ENCODE data around the gene PRR35. TPM values are rescaled to one million over a fixed set of nuclear protein-coding genes. Genes with fewer than 3 reads are reported as not detected.

The PRR35 gene
- 10 to 100 TPM in 1 of 4 donors, 1 to 10 TPM in 2, under 1 TPM in 1; 0.59 to 21.7 (median 8.6) TPM for polyA plus RNA-seq (ENCODE audit: insufficient read length in 4 of 4)

DNA sequence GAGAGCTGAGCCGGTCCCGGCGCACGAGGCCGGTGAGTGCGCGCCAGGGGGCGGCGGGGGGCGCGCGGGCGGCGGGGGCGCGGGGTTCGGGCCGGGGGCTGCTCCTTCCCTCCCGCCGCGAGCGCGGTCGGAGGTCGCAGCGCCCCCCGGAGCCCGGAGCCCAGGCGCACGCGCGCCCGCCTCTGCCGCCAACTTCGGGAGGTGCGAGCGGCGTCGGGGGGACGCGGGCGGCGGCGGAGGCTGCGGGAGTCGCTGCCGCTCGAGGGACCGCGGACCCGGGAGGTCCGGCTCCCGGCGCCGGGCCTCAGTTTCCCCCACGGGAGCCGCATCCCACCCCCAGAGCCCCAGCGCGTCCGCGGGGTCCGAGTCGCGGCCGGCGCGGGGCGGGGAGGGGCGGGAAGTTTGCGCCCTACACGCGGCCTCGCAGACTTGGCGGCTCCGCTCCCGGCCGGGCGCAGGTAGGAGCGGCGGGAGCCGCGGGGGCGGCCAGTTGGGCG, at the start of gene PRR35:
PRR35 (plus strand) TSS at position 191 of the 497 bp plus-strand sequence. CDS start 2,901 bp downstream, outside the sequence.
- no peak for DNase-seq (ENCODE audit: low read depth in 4 of 4, low spot score in 3 of 4)

DNA sequence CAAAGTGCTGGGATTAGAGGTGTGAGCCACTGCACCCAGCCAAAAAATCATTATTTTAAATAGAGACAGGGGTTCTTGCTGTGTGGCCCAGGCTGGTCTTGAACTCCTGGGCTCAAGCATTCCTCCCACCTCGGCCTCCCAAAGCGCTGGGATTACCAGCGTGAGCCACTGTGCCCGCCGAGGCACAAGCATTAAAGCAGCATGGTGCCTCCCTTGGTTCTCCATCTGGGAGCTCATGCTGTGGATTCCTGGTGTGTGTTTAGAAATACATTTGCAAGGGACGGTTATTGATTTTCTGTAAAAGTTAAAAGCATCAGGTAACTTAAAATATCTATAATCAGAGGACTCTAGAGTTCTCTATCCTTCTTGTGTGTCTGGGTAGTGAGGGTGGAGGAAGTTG, 47.4 kb upstream of the PRR35 start:
- DNase-seq (ENCODE audit: low read depth in 4 of 4, low spot score in 3 of 4): no peak

DNA sequence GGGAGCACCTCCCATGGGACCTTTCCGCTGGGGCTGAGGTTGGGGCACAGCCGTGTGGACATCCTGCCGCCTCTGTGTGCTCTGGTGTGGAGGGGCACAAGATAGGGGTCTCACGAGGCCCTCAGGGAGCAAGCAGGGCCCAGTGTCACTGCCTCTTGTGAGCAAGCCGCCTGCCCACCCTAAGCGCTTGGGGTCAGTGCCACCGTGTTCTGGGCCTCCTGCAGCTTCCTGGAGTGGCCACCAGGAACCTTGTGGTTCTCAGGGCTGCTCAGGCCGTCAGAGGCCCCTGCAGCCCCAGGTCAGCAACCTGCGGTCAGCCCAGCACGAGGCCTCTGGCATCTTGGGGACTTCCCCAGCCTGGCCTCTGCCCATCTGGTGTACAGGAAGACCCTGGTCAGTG, 46.2 kb upstream of the PRR35 start:
- DNase-seq (ENCODE audit: low read depth in 4 of 4, low spot score in 3 of 4): no peak

DNA sequence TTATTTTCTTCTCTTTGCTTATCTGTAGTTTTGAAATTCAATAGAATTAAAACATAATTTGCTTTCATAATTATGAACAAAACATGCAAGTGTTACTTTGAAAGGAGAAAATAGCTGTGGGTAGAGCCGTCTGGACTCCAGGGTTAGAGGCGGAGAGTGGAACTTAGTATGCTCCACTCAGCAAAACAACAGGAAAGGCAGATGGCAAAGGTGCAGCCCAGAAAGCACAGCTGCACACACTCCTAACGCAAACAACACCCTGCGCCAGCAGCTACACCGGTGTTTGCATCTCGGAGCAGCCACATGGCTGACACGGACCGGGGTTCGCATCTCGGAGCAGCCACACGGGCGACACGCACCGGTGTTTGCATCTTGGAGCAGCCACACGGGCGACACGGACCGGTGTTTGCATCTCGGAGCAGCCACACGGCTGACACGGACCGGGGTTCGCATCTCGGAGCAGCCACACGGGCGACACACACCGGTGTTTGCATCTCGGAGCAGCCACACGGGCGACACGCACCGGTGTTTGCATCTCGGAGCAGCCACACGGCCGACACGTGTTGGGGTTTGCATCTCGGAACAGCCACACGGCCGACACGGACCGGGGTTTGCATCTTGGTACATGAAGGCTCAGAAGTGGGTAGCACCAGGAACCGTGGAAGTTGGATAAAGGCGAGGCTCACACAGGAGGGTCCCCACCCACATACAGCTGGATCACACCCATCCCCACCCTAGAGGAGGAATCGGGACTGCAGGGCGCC, 44.8 kb upstream of the PRR35 start:
- no peak for DNase-seq (ENCODE audit: low read depth in 4 of 4, low spot score in 3 of 4)

DNA sequence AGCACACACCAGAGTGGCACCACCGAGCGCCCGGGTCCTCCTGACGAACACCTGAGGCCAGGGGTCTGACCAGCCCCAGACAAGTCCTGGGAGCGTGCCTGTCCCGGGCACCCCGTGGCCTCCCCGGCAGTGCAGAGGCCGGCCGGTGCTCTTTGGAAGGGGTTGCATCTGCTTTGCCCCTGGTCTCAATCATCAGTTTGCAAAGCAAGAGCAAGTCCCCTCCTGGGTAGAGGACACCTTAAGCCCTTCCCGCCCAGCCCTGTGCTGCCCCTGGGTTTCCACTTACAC, 44.3 kb upstream of the PRR35 start:
- no peak for DNase-seq (ENCODE audit: low read depth in 4 of 4, low spot score in 3 of 4)

DNA sequence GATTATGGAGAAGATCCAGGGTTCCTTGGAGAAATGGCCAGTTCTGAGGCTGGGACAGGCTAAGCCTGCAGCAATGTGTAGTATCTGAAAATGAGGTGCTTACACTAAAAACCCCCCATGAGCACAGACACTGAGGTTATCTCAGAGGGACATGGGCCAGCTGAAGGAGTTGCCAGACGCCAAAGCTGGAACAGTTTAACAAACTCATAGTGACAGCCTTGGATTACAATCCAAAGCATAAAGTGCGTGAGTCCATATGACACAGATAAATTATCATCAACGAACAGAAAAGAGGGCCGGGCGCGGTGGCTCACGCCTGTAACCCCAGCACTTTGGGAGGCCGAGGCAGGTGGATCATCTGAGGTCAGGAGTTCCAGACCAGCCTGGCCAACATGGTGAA, 43.9 kb upstream of the PRR35 start:
- DNase-seq (ENCODE audit: low read depth in 4 of 4, low spot score in 3 of 4): no peak

DNA sequence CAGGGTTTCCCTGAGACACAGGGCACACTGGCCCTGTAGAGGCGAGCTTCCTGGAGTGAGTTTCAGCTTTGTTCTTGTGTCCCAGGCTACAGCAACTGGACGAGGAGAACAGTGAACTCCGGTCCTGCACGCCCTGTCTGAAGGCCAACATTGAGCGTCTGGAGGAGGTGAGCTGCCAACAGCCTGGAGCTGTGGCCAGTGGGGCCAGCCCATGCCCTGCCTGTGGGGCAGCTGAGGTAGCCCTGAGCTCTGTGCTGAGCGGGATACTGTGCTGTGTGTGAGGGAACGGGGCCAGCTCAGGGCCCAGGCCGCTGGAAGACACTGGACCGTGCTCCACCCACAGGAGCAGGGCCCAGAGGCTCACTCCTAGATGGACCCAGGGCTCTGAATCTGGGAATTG, 41.3 kb upstream of the PRR35 start:
- DNase-seq (ENCODE audit: low read depth in 4 of 4, low spot score in 3 of 4): no peak

DNA sequence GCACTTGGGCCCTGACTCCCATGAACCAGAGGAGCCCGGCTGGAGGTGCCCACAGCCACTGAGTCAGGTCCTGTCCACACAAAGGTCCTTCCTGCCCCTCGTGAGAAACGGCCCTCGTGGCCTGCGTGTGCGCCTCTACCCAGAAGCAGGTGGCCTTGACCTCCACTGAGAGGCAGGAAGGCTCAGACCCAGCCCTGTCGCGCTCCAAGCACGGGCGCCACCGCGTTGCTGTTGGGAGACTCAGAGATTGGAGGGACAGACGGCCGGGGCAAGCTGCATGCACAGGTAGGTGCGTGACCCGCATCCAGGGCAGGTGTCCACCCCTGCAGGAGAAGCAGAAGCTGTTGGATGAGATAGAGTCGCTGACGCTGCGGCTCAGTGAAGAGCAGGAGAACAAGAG, 40.8 kb upstream of the PRR35 start:
- no peak for DNase-seq (ENCODE audit: low read depth in 4 of 4, low spot score in 3 of 4)

DNA sequence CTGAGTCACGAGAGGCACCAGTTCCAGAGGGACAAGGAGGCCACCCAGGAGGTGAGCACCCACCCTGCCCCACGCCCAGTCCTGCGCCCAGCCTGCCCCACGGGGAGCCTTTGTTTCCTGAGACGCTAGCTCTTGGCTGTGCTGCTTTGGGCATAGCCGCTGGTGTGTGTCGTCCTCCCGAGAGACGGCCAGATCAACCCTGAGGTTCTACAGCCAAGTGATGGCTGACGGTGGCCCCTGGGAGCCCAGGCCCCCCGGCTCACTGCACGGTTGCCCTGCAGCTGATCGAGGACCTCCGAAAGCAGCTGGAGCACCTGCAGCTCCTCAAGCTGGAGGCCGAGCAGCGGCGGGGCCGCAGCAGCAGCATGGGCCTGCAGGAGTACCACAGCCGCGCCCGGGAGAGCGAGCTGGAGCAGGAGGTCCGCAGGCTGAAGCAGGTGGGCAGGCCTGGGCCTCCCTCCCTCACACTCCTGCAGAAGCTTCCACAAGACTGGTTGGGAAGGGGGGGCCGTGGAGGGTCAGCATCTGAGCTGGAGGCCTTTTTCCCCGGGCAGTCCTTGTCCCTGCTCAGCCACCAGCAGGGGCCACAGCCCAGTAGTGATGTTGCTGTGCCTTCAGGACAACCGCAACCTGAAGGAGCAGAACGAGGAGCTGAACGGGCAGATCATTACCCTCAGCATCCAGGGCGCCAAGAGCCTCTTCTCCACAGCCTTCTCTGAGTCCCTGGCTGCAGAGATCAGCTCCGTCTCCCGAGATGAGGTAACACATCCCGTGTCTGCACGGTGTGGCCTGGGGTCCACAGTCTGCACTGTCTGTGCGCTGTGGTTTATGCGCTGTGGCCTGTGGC, 40.1 kb upstream of the PRR35 start:
- DNase-seq (ENCODE audit: low read depth in 4 of 4, low spot score in 3 of 4): no peak

DNA sequence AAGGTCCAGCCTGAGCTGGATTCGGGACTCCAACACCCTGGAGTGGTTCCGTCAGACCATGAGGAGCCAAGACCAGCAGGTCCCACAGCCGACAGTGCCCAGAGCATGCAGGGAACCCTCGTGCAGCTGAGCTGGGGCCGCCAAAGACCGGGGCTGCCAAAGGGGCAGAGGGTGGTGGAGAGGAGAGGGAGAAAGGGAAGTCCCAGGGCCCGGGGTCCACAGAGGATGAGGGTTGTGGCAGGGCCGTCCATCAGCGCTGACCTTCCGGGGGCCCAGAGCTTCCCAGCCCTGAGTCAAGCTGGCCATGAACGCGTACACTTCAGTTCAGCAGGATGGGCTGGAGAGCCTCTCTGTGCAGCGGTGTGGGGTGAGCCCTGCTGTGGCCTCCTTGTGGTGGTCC, 39.3 kb upstream of the PRR35 start:
- DNase-seq (ENCODE audit: low read depth in 4 of 4, low spot score in 3 of 4): no peak

DNA sequence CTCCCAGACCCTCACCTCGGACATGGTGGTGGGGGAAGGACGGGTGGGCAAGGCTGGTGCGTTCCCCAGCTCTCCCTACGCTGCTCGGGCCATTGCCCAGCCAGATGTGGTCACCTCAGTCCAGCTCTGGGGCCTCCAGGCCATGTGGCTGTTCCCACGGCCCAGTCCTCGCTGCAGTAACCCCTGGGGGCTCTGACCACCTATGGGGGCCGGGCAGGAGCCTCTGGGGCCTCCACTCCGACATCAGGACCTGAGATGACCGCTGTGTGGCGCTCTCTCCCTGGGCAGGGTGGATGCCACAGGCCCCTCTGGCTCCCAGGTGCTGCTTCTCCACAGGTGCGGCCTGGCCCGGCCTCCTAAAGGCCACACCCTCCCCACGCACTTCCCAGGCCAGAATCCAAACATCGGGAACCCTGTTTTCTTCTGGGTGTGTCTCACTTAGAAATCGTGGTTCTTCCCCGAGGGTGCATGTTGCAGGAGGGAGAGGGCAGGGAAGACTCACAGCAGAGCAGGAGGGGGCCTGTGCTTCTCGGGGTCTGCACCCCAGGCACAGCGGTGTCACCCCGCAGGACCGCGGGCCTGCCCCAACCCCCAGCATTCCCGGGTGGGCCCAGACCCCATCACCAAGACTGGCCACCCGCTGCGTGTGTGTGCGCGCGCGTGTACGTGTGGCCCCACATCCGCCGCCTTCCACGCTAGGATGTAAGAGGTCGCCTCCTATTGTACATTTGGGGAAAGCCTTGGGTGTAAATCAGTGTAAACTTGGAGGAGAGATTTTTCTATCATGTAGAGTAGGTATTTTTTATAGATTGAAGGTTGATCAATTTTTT, 38.6 kb upstream of the PRR35 start:
- no peak for DNase-seq (ENCODE audit: low read depth in 4 of 4, low spot score in 3 of 4)

DNA sequence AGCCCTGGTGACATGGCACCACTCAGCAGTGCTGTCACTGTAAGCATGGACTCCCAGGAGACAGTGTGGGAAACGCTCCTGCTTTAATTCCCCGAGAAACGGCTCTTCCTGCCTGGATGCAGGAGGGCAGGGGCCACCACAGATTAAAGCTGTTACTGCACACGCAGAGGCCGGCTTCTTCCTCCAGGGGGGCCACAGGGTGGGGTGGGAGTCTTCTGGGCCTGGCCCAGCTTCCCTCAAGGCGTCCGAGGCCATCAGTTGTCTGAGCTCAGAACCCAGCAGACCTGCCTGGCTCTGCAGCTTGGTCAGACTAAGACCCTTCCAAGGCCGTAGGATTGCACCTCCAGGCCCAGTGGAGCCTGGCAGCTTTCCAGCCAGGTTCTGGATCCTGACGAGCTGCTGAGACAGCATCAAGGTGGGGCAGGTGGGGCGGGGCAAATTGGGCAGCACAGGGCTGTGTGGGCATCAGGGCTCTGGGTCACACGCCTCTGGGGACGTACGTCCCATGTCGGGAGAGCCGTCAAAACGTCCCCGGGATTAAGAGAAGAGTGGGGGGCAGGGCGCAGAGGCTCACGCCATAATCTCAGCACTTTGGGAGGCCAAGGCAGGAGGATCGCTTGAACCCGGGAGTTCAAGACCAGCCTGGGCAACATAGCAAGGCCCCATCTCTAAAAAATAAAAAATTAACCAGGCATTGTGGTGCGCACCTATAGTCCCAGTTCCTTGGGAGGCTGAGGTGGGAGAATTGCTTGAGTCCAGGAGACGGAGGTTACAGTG, 37.7 kb upstream of the PRR35 start:
- no peak for DNase-seq (ENCODE audit: low read depth in 4 of 4, low spot score in 3 of 4)

DNA sequence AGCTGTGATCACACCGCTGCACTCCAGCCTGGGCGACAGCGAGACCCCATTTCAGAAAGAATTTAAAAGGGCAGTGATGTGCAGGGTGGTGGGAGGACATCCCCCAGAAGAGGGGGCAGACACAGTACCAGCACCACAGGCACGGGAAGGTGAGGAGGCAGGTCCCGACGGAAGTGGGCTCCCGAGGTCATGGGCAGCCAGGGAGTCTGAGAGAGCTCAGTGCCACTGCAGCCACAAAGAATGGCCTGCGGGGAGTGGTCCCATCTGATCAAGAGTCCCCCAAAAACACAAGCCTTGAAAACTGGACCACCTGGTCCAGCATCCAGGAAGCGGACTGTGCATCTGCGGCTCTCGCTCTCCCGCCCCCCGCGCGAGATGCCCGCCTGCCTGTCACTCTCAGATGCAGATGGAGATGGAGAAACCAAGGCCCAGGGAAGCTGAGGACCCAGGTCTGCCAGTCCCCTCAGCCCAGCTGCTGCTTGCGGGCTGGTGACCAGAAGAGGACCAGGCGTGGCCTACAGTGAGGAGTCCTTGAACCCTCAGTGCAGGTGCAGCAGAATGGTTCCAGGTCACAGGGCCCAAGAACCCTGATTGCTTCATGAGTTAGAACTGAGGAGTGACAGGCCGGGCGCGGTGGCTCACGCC, 37.0 kb upstream of the PRR35 start:
- no peak for DNase-seq (ENCODE audit: low read depth in 4 of 4, low spot score in 3 of 4)

DNA sequence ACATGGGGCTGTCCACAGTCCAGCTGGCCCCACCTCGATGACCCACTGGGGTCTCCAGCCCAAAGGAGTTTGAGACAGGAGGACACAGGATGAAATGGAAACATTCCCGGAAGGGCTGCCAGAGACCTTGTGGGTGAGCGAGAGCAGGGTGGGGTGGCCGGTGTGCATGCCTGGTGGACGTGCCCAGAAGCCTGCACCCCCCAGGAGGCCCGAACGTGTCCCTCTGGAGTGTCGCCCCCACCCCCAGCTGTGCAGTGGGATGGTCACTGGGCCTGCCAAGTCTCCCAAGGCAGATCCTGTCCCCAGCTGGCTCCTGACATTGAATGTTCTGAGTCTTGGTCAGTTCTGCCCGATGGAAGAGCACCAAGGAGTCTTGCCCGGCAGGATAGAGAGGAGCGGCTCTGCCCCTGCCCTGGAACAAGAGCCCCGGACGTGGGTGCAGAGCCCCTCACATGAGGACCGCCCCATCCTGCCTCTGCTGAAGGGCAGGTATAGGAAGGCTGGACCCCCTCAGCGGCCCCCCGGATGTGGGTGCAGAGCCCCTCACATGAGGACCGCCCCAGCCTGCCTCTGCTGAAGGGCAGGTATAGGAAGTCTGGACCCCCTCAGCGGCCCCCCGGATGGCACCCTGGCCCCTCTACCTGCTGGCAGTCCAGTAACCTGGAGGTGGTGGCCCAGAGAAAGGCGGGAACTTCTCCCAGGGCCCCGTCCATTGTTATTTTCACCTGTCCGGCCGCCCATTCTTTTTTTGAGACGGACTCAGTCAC, 35.7 kb upstream of the PRR35 start:
- DNase-seq (ENCODE audit: low read depth in 4 of 4, low spot score in 3 of 4): no peak

DNA sequence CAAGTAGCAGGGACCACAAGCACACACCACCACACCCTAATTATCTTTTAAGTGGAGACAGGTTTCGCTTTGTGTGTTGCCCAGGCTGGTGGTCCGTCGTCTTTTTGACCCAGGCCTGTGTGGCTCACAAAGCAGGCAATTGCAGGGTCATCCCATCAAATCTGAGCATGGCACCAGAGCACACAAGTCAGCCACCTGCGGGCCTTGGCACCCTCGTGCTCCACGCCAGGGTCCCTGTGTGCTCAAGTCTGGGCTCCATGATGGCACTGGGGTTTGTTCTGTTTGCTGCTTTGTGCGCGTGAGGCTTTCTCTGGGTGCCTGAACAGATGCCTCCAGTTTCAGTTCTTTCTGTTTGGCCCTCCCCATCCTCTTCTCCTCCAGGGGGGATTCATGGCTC, 35.1 kb upstream of the PRR35 start:
- no peak for DNase-seq (ENCODE audit: low read depth in 4 of 4, low spot score in 3 of 4)

DNA sequence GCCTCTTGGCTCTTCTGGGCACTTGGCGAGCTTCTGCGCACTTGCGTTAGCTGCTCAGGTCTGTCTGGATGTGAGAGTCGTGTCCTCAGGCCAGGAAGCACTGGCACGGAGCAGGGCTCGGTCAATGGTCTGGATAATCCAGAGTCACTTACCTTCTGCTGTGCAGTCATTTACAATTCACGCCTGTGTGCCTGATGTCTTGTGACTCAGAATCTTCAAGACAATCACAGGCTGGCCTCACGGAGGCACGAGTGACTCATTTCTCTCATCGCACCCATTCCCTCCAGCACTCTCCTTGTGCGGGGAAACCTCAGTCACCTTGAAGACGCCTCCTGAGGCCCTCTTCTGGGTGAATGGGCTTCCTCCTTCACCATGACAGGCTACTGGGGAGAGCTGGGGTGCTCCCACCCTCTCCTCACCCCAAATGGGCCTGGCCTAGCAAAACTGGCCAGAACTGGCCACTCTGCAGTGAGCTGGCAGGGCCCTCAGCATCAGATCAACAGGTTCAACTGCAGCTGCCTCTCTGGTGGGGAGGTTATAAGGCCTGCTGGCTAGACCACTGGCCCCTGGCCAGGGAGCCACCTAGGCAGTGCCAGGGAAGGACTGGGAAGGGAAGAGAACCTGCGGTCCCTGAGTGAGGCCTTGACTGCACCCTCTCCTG, 34.5 kb upstream of the PRR35 start:
- no peak for DNase-seq (ENCODE audit: low read depth in 4 of 4, low spot score in 3 of 4)

DNA sequence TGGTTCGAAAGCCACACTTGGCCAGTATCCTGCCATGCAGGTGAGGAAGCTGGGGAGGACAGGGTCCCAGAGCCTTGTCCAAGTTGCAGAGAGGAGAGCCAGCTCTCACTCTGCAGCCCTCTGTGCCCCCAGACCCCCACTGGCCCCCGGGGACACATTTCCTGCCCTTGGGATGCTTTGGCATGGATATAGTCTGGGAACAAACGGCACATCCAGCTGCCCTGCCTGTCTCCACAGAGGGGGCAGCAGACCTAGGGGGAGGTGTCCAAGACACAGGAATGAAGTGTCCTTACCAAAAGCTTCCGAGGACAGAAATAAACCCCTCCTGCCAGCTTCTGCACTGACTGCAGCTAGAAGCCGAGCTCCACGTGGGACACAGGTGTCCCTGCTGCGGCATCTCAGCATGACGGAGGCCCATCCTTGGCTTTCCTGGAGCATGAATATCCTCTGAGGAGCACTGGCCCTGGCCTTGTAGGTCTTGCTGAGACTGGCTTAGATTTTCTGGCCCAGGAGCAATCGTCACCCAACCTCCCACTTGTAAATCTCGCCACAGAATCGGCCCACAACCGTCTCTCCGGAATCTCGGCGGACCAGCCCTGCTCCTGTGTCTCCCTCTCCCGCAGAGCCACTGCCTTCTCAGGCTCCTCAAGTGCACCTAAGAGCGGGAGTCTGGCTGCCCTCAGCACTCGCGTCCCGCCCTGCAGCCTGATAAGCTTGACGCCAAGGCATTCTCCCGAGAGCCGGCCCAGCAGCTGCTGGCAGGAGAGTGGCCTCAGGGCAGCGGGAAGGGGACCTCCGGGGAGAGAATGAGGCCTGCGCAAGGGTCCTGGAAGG, 33.8 kb upstream of the PRR35 start:
- DNase-seq (ENCODE audit: low read depth in 4 of 4, low spot score in 3 of 4): no peak

Measured in left renal pelvis (tissue), 4 donors.